Renal cortical epithelial cell (primary cell): ENCODE data around the gene MGAT5B. TPM values are rescaled to one million over a fixed set of nuclear protein-coding genes. Genes with fewer than 3 reads are reported as not detected.
A peak's percentile ranks its signal among the peaks of the same experiment; 100 is the strongest.

Experiments
- DNase-seq: peaks from one replicate; pipeline ENCODE4 v3.0.0-alpha.2; 2011; ENCODE audit warnings: low read depth
- total RNA-seq: library from RNA; depleted of rRNA; stranded (reverse); fragments of >200 nt; gene quantifications from 2 replicates; pipeline ENCODE4 v1.2.3, GENCODE V29; 2014

The MGAT5B gene
- total RNA-seq, 1 donor from 2014 or later = 0.40 TPM

DNA sequence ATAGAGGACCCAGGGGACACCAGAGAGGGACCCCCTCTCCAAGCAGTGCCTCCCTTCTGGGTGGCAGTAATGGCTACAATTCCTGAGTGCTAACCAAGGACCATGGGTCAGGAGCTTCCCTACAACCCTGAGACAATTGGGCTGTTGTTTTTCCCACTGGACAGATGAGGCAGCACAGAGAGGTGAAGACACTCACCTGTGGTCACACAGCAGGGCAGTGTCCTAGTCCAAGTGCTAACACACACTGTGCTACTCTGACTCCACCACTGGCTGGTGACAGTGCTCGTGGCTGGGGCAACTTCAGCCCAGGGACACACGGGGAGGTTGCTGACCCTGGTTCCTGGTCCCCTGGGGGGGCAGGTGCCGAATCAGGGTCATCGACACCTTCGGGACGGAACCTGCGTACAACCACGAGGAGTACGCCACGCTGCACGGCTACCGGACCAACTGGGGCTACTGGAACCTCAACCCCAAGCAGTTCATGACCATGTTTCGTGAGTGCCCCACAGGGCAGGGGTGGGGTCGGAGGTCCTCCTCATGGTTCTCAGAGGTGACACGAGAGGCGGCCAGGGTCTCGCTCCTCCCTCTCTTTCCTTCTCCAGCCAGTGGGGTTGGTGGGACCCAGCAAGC lies 58.1 kb downstream of the MGAT5B start:
- DNase-seq = no peak

DNA sequence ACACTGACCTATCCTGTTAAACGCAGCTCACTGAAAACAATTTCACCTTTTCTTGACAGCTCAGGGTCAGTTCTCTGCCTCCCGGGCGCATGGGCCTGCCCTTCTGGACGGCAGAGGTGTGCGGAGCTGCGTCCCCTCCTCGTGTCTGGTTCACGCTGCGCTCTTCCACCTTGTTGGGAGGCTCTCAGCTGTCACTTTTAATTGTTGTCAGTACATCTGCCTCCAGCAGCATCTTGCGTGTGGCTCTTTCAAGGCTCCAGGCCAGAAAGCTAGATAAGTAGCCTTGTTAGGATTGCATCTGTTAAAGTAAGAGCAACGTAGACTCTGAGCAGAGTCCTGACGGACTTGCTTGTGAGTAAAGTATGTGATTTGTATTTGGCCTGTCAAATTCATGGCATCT lies 59.4 kb downstream of the MGAT5B start:
- DNase-seq = no peak

DNA sequence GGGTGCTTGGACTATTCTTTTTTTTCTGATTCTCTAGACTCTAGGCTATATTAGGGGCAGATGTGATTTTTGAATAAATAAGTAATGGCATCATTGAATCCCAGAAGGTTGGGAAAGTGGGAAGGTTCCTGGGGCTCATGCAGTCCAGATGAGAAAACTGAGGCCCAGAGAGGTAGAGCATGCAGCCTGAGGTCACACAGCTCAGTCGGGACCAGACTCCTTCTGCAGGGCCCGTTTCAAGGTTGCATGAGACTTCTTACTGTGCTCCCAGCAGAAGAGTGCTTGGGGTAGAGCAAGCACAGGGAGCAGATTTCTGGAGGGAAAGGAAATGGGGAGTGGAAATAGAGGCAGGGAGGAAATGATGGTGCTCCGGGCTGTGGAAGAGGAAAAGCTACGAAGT lies 59.8 kb downstream of the MGAT5B start:
- no peak for DNase-seq

DNA sequence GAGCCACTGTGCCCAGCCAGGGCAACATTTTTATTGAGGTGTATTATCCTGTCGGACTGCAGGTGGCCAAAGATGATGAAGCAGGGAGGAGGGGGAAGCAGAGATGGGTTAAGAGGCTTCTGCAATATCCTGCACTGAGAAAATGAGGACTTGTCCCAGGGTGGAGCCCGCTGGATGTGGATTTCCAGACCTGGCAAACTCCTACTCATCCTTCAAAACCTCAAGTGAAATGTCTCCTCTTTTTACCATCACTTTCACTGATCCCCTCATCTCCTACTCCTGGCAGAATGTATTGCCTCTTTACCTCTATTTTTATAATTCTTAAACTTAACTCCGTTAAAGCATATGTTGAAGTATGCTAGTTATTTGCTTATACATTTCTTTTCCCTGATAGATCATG lies 60.9 kb downstream of the MGAT5B start:
- no peak for DNase-seq

DNA sequence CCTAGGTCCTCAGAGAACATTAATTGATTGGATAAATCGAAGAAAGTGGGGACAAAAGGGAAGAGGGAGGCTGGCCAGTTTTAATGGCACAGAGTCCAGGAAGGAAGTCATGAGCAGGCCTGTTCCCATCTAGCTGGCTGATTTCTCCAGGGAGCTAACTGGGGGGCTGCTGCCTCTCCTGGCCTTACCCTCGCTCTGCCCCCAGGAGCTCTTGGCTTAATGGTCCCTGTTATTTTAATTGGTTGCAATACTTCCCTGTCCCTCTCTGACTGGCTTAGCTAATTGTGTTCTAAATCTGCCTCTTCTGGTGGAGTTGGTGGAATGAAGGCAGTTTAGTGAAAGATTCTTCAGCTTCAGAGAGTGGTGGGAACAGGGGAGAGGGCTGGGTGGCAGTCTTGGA lies 61.4 kb downstream of the MGAT5B start:
- no peak for DNase-seq

DNA sequence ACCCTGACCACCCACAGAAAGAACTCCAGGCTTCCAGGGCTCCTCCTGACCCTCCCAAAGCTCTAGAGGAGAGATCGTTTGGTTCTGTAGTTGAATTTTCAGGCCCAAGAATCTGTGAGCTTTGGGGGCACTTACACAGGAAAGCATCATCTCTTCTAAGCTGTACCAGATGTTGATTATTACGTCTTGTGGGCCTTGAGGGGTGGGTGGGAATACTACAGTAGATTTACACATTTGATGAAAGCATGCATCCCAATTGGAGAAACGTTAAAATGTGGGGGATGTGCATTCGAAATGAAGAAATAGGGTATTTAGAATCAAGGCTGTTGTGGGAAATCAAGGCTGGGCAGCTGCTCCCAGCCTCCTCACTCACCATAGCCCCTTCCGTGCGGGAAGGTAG lies 61.9 kb downstream of the MGAT5B start:
- no peak for DNase-seq

DNA sequence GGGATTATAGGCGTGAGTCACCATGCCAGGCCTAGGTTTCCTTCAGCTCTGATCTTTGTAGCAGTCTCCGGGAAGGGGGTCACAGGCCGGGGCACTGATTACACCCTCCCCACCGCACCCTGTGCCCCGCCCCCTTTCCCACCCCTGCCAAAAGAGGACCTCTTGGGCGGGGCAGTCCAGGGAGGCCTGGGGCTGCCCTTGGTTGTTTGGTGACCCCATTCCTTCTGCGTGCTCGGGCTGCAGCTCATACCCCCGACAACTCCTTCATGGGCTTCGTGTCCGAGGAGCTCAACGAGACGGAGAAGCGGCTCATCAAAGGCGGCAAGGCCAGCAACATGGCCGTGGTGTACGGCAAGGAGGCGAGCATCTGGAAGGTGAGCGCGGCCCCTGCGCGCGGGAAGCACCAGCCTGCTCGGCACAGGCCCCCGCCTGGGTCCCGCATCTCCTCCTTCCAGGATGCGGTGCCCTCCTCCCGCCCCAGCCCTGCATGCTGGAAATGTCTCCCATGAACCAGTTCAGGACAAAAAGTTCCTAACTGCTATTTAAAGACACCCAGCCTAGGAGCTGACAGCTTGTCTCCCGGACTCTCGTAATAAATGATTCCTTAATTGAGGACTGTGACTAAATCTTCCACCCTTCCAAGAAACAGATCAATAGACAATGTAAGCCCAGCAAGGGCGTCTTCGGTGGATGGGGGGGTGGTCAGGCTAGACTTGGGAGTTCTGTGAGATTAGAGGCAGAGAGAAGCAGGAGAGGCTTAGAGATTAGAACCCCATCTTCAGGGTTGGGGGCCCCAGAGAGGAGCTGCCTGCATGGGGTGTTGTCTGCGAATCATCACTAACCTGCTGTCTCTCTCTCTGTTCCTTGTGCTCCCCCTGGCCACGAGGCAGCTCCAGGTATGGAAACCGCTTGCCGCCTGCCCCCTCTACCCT lies 64.5 kb downstream of the MGAT5B start:
- no peak for DNase-seq

DNA sequence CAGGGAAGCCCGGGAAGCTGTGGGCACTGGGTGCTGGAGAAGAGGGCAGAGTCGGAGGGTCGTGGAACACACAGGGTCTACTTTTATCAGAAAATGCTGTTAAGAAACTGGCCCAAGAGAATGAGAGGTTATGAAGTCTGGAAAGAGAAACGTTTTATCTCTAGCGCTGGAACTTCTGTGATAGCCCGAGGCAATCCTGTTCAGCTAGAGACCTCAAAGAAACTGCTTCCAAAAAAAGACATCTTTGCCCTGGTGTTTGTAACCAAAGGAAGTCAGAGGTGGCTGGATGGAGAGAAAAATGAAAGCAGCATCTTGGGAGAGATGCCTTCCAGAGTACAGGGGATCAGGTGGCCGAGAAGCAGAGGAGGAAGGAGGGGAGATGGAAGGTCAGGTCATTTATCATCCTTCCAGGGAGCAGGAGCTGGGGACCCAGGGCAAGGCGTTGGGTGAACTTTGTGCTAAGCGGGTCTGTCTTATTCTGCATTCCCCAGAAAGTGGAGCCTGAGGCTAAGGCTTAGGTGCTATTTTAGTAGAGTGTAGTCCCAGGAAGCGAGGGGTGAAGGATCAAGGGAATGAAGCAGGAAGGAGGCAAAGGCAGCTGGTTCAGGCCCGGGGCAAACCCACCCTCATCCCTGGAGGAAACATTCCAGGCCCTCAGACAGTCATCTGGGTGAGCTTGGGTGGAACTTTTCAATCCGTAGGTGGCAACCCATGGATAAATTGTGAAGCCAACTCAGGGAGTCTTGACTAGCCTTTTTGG lies 66.5 kb downstream of the MGAT5B start:
- no peak for DNase-seq

DNA sequence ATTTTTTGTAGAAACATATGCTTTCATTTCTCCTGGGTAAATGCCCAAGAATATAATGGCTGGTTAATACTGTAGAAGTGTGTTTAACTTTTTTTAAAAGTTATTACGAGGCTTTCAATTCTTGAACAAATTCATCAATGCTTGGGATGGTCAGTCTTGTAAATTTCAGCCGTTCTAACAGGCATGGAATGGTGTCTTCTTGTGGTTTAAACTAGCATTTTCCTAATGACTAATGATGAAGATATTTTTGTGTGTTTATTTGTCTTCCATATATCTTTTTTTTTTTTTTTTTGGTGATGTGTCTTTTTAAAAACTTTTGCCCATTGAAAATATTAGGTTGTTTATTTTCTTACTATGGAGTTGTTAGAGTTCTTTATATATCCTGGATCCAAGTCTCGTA lies 67.1 kb downstream of the MGAT5B start:
- peak; percentile 38 for DNase-seq

DNA sequence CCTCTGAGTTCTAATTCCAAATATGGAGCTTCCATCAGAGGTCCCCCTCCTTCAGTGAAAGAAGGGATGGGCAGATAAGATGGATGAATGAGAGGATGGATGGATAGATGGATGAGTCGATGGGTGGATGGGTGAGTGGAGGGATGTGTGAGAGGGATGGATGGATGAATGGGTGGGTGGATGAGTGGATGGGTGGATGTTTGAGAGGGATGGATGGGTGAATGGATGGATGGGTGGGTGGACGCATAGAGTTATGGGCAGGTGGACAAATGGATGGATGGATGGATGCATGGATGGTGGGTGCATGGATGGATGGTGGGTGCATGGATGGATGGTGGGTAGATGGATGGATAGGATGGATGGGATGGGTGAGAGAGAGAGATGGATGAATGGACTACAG lies 69.0 kb downstream of the MGAT5B start:
- DNase-seq = no peak

DNA sequence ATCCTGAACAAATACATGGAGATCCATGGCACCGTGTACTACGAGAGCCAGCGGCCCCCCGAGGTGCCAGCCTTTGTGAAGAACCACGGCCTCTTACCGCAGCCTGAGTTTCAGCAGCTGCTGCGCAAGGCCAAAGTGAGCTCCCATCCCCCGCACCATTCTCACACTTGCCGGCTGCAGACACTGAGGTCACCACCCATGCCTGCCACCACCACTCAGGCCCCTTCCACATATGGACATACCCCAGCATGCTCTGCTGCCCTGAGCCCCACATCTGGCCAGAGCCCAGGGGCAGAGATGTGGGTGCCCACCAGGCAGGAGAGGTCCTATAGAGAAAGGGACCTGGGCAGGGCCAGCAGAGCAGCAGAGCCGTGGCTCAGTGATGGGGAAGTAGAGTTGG lies 69.8 kb downstream of the MGAT5B start:
- DNase-seq = no peak

DNA sequence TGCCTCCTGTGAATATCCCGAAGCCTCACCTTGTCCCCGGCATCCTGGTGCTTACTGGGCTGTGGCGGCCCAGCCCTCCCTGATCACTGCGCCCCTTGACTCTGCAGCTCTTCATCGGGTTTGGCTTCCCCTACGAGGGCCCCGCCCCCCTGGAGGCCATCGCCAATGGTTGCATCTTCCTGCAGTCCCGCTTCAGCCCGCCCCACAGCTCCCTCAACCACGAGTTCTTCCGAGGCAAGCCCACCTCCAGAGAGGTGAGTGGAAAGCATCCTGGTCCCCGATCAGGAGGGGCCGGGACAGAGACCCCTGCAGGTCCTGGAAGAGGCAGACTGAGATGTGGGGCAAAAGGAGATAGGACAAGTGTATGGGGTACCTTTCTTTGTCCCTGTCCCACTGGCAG lies 72.1 kb downstream of the MGAT5B start:
- no peak for DNase-seq

DNA sequence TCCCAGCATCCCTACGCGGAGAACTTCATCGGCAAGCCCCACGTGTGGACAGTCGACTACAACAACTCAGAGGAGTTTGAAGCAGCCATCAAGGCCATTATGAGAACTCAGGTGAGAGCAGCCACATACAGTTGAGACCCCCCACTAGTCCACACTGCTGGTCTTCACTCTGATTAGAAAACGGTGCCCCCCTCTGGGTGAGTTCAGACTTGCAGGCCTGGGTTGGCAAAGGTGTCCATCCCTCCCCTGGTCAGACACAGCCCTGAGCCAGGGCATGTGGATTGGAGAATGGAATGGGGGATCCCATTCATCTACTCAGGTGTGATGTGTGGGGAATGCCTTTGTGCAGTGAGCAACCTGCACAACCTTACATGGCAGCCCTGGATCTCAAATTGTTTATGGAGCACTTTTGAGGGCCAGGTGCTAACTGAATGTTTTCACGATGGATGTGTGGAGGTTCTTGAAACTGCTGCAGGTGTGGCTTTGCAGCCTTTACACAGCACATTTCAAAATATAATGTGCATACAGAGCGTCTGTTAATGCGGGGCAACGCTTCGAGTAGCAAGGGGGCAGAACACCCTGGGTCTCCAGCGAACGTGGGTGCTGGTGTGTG lies 72.6 kb downstream of the MGAT5B start:
- DNase-seq = no peak

DNA sequence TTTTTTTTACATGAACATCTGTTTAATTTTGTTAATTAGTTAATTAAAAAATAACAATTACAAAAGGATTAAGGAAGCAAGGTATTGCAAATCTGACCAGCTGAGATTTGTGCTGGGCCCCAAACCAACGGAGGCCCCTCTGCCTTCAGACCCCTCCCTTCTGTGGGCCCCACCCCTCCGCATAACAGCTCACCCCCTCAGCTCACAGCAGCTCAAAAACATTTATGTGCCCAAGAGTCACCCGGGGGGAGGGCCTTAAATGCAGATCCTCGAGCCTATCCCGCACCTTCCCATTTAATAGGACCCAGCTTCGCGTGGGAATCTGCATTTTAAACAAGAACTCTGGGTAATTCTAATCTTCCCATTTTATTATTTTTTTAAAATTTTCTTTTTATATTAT lies 75.0 kb downstream of the MGAT5B start:
- DNase-seq = no peak

DNA sequence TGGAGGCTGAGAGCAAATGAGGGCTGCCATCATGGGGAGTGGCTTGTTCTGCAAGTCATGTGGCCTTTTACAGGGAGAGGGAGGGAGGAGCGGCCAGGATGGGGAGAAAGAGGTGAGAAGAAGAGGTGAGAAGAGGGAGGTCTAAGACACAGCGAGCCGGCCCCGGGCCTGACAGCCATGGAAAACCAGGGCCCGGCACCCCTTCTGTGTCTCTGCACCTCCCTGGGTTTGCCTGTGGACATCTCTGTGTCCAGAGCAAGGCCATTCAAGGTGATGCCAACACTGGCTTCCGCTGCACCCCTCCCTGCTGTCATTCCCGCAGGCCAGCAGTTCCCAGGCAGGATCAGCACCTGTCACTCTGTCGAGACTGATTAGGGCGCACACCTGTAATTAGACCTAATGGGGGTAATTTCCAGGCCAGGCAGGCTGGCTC lies 75.6 kb downstream of the MGAT5B start:
- no peak for DNase-seq

DNA sequence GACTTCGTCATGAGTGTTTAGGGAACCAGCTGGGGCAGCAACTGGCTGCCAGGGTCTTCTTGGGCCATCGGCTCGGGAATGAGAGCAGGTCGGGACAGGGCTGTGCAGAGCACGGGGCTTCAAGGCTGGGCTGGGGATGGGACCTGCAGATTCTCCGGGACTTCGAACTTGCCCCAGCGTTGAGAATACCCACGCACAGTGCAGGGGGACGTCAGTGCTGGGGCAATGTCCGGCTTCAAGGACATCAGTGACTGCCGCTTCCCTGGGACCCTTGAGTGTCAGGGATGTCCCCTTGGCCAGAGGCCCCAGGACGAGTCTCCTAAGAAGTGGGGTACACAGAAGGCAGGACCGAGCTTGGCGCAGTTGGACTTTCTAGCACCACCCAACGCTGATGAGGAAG lies 76.3 kb downstream of the MGAT5B start:
- no peak for DNase-seq

DNA sequence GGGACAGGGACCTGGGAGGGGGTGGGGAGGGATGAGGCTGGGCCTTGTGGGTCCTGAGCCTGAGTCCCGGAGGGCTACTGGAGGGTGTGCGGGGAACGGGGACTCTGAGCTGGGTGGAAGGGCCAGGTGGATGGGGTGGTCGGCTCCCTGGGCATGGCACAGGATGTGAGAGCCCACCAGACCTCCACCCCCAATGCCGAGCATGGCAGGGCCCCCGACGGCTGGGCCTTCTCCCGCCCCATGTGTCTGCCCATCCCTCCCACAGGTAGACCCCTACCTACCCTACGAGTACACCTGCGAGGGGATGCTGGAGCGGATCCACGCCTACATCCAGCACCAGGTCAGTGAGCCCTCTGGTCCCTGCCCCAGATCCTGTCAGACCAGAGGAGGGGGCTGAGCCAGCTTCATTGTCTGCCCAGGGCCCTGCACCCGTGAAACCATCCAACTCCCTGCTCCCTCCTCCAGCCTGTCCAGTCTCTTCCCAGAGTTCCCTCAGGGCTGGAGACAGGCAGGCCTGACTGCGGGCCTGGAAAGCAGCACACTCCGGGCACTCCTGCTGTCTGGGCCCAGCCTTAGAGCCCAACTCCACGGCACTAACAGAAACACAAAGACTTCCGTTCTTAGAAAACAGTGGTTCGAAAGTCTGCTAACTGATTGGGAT lies 78.0 kb downstream of the MGAT5B start:
- no peak for DNase-seq

DNA sequence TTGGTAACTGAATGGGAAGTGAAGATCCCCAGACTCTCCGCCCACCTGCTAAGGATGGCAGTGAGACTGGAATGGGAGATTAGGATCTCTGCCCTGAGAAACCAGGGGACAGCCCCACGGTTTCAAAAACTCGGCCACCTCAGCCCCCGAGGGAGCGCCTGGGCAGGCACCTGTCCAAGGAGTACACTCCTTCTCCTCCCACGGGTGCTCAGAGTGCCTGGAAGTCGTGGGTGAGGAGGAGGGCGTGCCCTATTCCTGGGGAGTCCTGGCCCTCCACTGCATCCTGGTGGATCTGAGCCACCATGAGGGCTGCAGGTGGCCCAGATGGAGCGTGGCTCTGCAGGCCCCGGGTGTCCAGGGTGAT lies 78.5 kb downstream of the MGAT5B start:
- DNase-seq = no peak

DNA sequence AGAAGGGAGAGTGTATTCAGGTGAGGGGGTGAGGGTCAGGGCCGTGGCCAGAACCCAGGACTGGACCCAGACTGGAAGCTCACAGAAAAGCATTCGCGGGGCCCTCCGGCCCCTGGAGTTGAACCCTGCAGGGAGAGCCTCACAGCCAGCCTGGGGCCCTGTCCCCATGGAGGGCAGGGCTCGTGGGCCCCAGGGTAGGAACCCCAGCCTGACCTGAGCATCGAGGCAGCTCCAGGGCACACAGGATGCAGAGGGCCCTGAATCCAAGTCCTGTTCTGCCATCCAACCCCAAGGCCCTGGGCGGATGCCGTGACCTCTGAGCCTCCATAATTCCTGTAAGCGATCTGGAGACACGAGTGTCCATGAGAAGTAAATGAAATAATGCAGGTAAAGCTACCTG lies 79.1 kb downstream of the MGAT5B start:
- no peak for DNase-seq

DNA sequence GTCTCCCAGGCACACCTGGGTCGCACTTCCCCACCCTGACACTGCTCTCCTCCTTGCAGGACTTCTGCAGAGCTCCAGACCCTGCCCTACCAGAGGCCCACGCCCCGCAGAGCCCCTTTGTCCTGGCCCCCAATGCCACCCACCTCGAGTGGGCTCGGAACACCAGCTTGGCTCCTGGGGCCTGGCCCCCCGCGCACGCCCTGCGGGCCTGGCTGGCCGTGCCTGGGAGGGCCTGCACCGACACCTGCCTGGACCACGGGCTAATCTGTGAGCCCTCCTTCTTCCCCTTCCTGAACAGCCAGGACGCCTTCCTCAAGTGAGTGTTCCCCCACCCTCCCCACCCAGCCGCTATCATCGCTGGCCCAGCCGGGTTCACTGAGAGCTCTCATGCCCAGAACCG lies 79.6 kb downstream of the MGAT5B start:
- no peak for DNase-seq

DNA sequence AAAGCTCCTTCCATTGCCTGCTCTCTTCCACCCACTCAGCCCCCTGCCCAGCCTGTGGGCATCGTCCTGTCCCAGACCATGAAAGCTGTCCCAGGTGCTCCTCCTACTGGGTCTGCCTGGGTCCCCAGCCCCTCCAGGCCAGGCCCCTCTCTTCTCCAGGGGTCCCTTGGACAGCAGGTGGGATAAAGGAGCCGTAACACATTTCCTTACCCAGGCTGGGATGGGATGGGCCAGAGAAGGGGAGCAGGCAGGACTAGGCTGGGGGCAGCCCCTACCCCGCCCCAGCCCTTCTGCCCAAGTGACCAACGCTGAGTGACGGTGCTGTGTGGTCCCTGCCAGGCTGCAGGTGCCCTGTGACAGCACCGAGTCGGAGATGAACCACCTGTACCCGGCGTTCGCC lies 80.1 kb downstream of the MGAT5B start:
- no peak for DNase-seq
